OCI-LY3 (cell line): ENCODE measurements around the gene ESR1.
"Not testable (repeated sequence)": the region's sequence is repeated elsewhere in the genome, so short reads cannot be mapped to it uniquely, and the experiment has no call there.

Experiments used
- H2AFZ ChIP-seq: fragments of 200-600, 300-600 bp; shearing (Covaris generic); 2 replicates; pipeline ENCODE4 v1.6.0; 2014; ENCODE audit warnings: antibody characterized with exemption, low read depth, low read length
- H3K27ac ChIP-seq: fragments of 200-600, 300-600 bp; sonication (generic); 2 replicates; pipeline ENCODE4 v1.5.1; 2014; ENCODE audit warnings: mild to moderate bottlenecking, low read length, moderate library complexity, mixed read lengths
- H3K27me3 ChIP-seq: fragments of 200-600, 300-600 bp; sonication (generic); 2 replicates; pipeline ENCODE4 v1.6.1; 2014; ENCODE audit warnings: low read depth, low read length, mixed read lengths
- H3K36me3 ChIP-seq: fragments of 200-600, 300-600 bp; sonication (generic); replicated peaks from 2 replicates; pipeline ENCODE3; 2014; ENCODE audit warnings: low read depth, low read length, mixed read lengths
- H3K4me1 ChIP-seq: fragments of 300-600, 200-600 bp; sonication (generic); 2 replicates; pipeline ENCODE4 v1.6.1; 2014; ENCODE audit warnings: low read length, mixed read lengths
- H3K4me2 ChIP-seq: fragments of 200-600, 300-600 bp; sonication (generic); 2 replicates; pipeline ENCODE4 v1.6.1; 2014; ENCODE audit warnings: low read length, mixed read lengths
- H3K4me3 ChIP-seq: fragments of 300-600, 200-600 bp; sonication (generic); 2 replicates; pipeline ENCODE4 v1.5.1; 2014; ENCODE audit warnings: antibody characterized with exemption, mild to moderate bottlenecking, low read length, moderate library complexity
- H3K79me2 ChIP-seq: fragments of 300-600, 200-600 bp; shearing (Covaris generic); 2 replicates; pipeline ENCODE4 v1.6.1; 2014; ENCODE audit warnings: mild to moderate bottlenecking, low read length, mixed read lengths
- H3K9ac ChIP-seq: fragments of 300-600, 200-600 bp; shearing (Covaris generic); 2 replicates; pipeline ENCODE4 v1.6.0; 2014; ENCODE audit warnings: mild to moderate bottlenecking, low read length, moderate library complexity
- H3K9me3 ChIP-seq: fragments of 200-600, 300-600 bp; shearing (Covaris generic); 2 replicates; pipeline ENCODE4 v1.6.1; 2014; ENCODE audit warnings: low read length, mixed read lengths; ENCODE audit not compliant: insufficient read depth
- H4K20me1 ChIP-seq: fragments of 200-600, 300-600 bp; sonication (generic); 2 replicates; pipeline ENCODE4 v1.6.1; 2016; ENCODE audit warnings: low read length, mixed read lengths; ENCODE audit not compliant: insufficient read depth
- EZH2phosphoT487 ChIP-seq: fragments of 200-600 bp; shearing (Covaris generic); IDR thresholded peaks from 2 replicates; pipeline ENCODE4 v1.6.1; 2018; ENCODE audit warnings: antibody characterized with exemption, mixed run types, low read depth
- TF ChIP-seq, protein P1 (sequence below): fragments of 200-600, 300-600 bp; sonication (generic); IDR thresholded peaks from 2 replicates; pipeline ENCODE4 v1.5.1; 2014; ENCODE audit warnings: antibody characterized with exemption, low read length, low read depth

Gene ESR1

DNA sequence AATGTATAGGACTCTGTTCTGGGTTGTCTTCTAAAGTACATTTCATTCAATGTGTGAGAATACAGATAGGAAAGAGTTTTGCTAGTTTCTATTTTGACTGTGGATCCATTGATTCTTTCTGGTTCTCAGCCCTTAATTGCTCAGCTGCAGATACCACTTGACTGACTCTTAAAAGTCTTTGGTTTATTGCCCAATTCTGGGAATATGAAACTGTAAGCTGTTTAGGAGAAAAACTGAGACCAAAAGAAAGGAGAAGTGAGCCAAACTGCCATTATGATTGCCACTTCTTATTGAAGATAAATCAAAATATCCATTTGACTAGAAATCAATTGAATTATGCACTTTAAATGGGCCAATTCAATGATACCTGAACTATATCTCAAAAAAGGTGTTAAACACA lies 211.4 kb downstream of the ESR1 start:
- no peak overlapping the region for H3K27ac ChIP-seq
- TF ChIP-seq EZH2phosphoT487: no peak
- TF ChIP-seq, protein P1, sequence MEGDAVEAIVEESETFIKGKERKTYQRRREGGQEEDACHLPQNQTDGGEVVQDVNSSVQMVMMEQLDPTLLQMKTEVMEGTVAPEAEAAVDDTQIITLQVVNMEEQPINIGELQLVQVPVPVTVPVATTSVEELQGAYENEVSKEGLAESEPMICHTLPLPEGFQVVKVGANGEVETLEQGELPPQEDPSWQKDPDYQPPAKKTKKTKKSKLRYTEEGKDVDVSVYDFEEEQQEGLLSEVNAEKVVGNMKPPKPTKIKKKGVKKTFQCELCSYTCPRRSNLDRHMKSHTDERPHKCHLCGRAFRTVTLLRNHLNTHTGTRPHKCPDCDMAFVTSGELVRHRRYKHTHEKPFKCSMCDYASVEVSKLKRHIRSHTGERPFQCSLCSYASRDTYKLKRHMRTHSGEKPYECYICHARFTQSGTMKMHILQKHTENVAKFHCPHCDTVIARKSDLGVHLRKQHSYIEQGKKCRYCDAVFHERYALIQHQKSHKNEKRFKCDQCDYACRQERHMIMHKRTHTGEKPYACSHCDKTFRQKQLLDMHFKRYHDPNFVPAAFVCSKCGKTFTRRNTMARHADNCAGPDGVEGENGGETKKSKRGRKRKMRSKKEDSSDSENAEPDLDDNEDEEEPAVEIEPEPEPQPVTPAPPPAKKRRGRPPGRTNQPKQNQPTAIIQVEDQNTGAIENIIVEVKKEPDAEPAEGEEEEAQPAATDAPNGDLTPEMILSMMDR: no peak
- H3K4me3 ChIP-seq: no peak overlapping the region
- H3K36me3 ChIP-seq: no peaks in the 10 kb centered on the region
- no peak overlapping the region for H3K9ac ChIP-seq
- H3K79me2 ChIP-seq: no peaks in the 10 kb centered on the region
- no peaks in the 10 kb centered on the region; the same call in 1 of the 2 replicates for H3K4me1 ChIP-seq
- H3K9me3 ChIP-seq: no peaks in the 10 kb centered on the region
- no peak overlapping the region for H3K4me2 ChIP-seq
- 0 out of 2 replicates have a peak, but pooled peaks cover 3% of the 10 kb centered on the region for H3K27me3 ChIP-seq
- no peaks in the 10 kb centered on the region for H4K20me1 ChIP-seq
- H2AFZ ChIP-seq: no peak overlapping the region

DNA sequence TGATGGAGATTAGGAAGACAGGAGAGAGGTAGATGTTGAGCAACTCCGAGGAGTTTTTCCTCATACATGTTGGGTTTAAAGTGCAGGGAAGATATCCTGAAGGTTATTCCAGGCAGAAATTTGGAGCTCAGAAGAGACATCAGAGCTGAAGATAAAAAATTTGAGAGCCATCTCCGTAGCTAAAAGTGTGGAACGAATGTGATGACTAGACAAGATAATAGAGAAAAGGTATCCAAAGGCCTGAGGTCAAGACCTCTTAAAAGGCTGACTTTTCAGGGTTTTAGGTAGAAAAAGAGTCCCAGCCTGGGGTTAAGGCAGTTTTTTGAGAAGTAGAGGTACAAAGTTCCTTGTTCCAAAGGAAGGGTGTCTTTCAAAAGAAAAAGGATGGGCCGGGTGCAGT lies 214.8 kb downstream of the ESR1 start:
- H3K27ac ChIP-seq: no peak overlapping the region
- no peaks in the 10 kb centered on the region for H4K20me1 ChIP-seq
- no peak overlapping the region for H3K9ac ChIP-seq
- H3K9me3 ChIP-seq: no peaks in the 10 kb centered on the region
- no peaks in the 10 kb centered on the region for H3K36me3 ChIP-seq
- no peaks in the 10 kb centered on the region for H3K79me2 ChIP-seq
- no peak overlapping the region for H2AFZ ChIP-seq
- H3K4me3 ChIP-seq: no peak overlapping the region
- peaks cover 3% of the 10 kb centered on the region; the same call in 1 of the 2 replicates for H3K4me1 ChIP-seq
- TF ChIP-seq EZH2phosphoT487: no peak
- TF ChIP-seq, protein P1: no peak
- H3K4me2 ChIP-seq: no peak overlapping the region
- no peaks in the 10 kb centered on the region for H3K27me3 ChIP-seq

DNA sequence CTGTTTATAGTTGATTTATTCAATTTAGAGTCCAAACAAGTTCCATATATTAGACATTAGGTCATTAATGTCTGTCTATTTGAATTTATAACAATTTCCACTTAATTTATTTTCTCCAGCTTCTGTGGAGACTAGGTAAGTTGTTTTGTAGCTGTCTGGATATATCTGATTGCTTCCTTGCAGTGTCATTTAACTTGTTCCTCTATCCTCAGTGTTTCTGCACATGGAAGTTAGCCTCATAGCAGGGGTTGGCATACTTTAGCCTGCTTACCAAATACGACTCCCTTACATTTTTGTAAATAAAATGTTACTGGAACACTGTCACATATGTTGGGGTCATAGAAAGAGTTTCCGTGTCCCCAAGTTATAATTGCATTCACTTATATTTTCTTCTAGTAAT lies 216.1 kb downstream of the ESR1 start:
- H3K9me3 ChIP-seq: no peaks in the 10 kb centered on the region
- H3K9ac ChIP-seq: no peak overlapping the region
- peaks cover 3% of the 10 kb centered on the region; the same call in 1 of the 2 replicates for H3K4me1 ChIP-seq
- H2AFZ ChIP-seq: no peak overlapping the region
- H3K27me3 ChIP-seq: no peaks in the 10 kb centered on the region
- no peaks in the 10 kb centered on the region for H3K79me2 ChIP-seq
- H3K4me2 ChIP-seq: no peak overlapping the region
- H3K27ac ChIP-seq: no peak overlapping the region
- H4K20me1 ChIP-seq: no peaks in the 10 kb centered on the region
- no peak overlapping the region for H3K4me3 ChIP-seq
- no peaks in the 10 kb centered on the region for H3K36me3 ChIP-seq
- TF ChIP-seq, protein P1: no peak

DNA sequence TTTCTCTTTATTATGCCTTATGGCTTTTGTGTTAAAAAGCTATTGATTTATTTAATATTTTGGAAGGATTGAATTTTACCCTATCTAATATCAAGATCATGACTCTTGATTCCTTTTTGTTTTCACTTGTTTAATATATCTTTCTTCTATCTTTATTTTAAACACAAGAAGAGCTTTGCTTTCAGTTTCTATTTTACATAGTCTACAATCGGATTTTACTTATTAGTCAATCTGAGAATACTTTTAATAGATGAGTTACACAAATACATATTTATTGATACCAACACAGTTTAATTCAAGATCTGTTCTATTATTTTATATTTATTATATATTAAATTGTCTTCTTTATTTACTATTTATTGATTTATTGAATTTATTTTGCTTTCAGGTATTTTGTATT lies 218.8 kb downstream of the ESR1 start:
- H3K9ac ChIP-seq: no peak overlapping the region
- TF ChIP-seq, protein P1: no peak
- TF ChIP-seq EZH2phosphoT487: no peak

DNA sequence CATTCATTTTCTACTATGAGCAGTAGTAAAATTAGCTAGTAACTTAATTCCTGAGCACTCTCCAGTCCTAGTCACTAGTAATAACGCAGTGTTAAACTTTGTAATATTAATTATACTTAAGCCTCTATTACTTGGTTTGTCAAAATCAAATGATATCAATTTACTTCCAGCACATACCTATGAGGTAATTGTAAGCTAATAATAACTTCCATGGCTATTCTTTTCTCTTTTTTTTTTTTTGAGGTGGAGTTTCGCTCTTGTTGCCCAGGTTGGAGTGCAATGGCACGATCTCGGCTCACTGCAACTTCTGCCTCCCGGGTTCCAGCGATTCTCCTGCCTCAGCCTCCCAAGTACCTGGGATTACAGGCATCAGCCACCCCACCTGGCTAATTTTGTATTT lies 219.3 kb downstream of the ESR1 start:
- H3K9ac ChIP-seq, H3K4me2 ChIP-seq, H4K20me1 ChIP-seq, H3K4me3 ChIP-seq, H3K27ac ChIP-seq, H3K27me3 ChIP-seq, H3K36me3 ChIP-seq, H3K9me3 ChIP-seq, H3K79me2 ChIP-seq, H3K4me1 ChIP-seq, H2AFZ ChIP-seq: not testable (repeated sequence)

More for the DNA sequence above, 218.8 kb downstream of the ESR1 start:
- no peak overlapping the region for H3K27ac ChIP-seq
- H3K27me3 ChIP-seq: no peaks in the 10 kb centered on the region
- no peaks in the 10 kb centered on the region for H4K20me1 ChIP-seq
- H2AFZ ChIP-seq: no peak overlapping the region
- no peak overlapping the region for H3K4me3 ChIP-seq
- H3K9me3 ChIP-seq: no peaks in the 10 kb centered on the region
- no peaks in the 10 kb centered on the region for H3K36me3 ChIP-seq
- peaks cover 3% of the 10 kb centered on the region; the same call in 1 of the 2 replicates for H3K4me1 ChIP-seq
- H3K79me2 ChIP-seq: no peaks in the 10 kb centered on the region
- H3K4me2 ChIP-seq: peak overlapping the region; percentile 35; the same call in 1 of the 2 replicates

DNA sequence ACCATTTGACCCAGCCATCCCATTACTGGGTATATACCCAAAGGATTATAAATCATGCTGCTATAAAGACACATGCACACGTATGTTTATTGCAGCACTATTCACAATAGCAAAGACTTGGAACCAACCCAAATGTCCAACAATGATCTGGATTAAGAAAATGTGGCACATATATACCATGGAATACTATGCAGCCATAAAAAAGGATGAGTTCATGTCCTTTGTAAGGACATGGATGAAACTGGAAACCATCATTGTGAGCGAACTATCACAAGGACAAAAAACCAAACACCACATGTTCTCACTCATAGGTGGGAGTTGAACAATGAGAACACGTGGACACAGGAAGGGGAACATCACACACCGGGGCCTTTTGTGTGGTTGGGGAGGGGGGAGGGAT lies 226.3 kb downstream of the ESR1 start:
- not testable (repeated sequence) for H3K4me1 ChIP-seq, H3K9me3 ChIP-seq, H3K9ac ChIP-seq, H2AFZ ChIP-seq, H3K4me3 ChIP-seq, H3K4me2 ChIP-seq, H3K27me3 ChIP-seq, H3K36me3 ChIP-seq, H4K20me1 ChIP-seq, H3K79me2 ChIP-seq, H3K27ac ChIP-seq
